Measurements from ENCODE around the gene CFAP97. TPM values are rescaled to one million over a fixed set of nuclear protein-coding genes. Genes with fewer than 3 reads are reported as not detected.

The CFAP97 gene
- total RNA-seq, 1 experiment from 2014 or later: 36.9 TPM

- Mint-ChIP-seq H3K27ac (ENCODE audit: unreplicated experiment) (no peak overlapping the region), H3K4me3 (ENCODE audit: low read depth, unreplicated experiment) (no peak overlapping the region), H3K4me1 (ENCODE audit: low read depth, unreplicated experiment) (peaks cover 3% of the 10 kb centered on the region), H3K36me3 (ENCODE audit: insufficient read depth, unreplicated experiment) (peaks cover 18% of the 10 kb centered on the region), H3K27me3 (ENCODE audit: unreplicated experiment) (no peaks in the 10 kb centered on the region), H3K9me3 (ENCODE audit: low read depth, unreplicated experiment) (no peaks in the 10 kb centered on the region)
- CTCF ChIA-PET: no interaction called here
- intact Hi-C loops (cut with micrococcal nuclease; ENCODE audit: unreplicated experiment): no loop called here
- TF ChIP-seq CTCF (IDR thresholded peaks at IDR 0.05; ENCODE audit: unreplicated experiment): no peak
- no peak for DNase-seq
- no TSS peak for BruUV-seq (replicated peaks)
Observed at GRCh38 chr4:185189606-185190305, 14.0 kb downstream of the CFAP97 start.

GRCh38 chr4:185186769-185187168, 17.0 kb downstream of the CFAP97 start:
- CTCF ChIA-PET: no interaction called here
- no TSS peak for BruUV-seq (replicated peaks)
- Mint-ChIP-seq H3K36me3 (ENCODE audit: insufficient read depth, unreplicated experiment) (peaks cover 19% of the 10 kb centered on the region), H3K27me3 (ENCODE audit: unreplicated experiment) (no peaks in the 10 kb centered on the region), H3K4me1 (ENCODE audit: low read depth, unreplicated experiment) (peaks cover 5% of the 10 kb centered on the region), H3K4me3 (ENCODE audit: low read depth, unreplicated experiment) (no peak overlapping the region), H3K9me3 (ENCODE audit: low read depth, unreplicated experiment) (no peaks in the 10 kb centered on the region), H3K27ac (ENCODE audit: unreplicated experiment) (no peak overlapping the region)
- no peak for DNase-seq
- intact Hi-C loops (cut with micrococcal nuclease; ENCODE audit: unreplicated experiment): no loop called here
- no peak for TF ChIP-seq CTCF (IDR thresholded peaks at IDR 0.05; ENCODE audit: unreplicated experiment)

- peak; percentile 67 for DNase-seq
- peak; percentile 42 for TF ChIP-seq CTCF (IDR thresholded peaks at IDR 0.05; ENCODE audit: unreplicated experiment)
- CTCF ChIA-PET: interaction anchor here (0.7 to 1.8 kb wide), 4 partner anchors 9 to 179 kb away, joined by 3 to 5 read pairs (median 4); no protein-coding TSS in a partner anchor
- Mint-ChIP-seq H3K9me3 (ENCODE audit: low read depth, unreplicated experiment) (no peaks in the 10 kb centered on the region), H3K4me3 (ENCODE audit: low read depth, unreplicated experiment) (no peak overlapping the region), H3K27ac (ENCODE audit: unreplicated experiment) (no peak overlapping the region), H3K27me3 (ENCODE audit: unreplicated experiment) (no peaks in the 10 kb centered on the region), H3K4me1 (ENCODE audit: low read depth, unreplicated experiment) (peaks cover 5% of the 10 kb centered on the region), H3K36me3 (ENCODE audit: insufficient read depth, unreplicated experiment) (peaks cover 9% of the 10 kb centered on the region)
- BruUV-seq (replicated peaks): no TSS peak
- intact Hi-C loops (cut with micrococcal nuclease; ENCODE audit: unreplicated experiment): no loop called here
Observed at GRCh38 chr4:185183622-185184281, 20.0 kb downstream of the CFAP97 start.

GRCh38 chr4:185182239-185182638, 21.6 kb downstream of the CFAP97 start:
- BruUV-seq (replicated peaks): no TSS peak
- no peak overlapping the region for H3K4me3 Mint-ChIP-seq (ENCODE audit: low read depth, unreplicated experiment)
- no peaks in the 10 kb centered on the region for H3K9me3 Mint-ChIP-seq (ENCODE audit: low read depth, unreplicated experiment)
- no peak overlapping the region for H3K27ac Mint-ChIP-seq (ENCODE audit: unreplicated experiment)
- DNase-seq: no peak
- intact Hi-C loops (cut with micrococcal nuclease; ENCODE audit: unreplicated experiment): no loop called here
- CTCF ChIA-PET: no interaction called here
- peaks cover 6% of the 10 kb centered on the region for H3K36me3 Mint-ChIP-seq (ENCODE audit: insufficient read depth, unreplicated experiment)
- TF ChIP-seq CTCF (IDR thresholded peaks at IDR 0.05; ENCODE audit: unreplicated experiment): no peak
- peaks cover 5% of the 10 kb centered on the region for H3K4me1 Mint-ChIP-seq (ENCODE audit: low read depth, unreplicated experiment)
- no peaks in the 10 kb centered on the region for H3K27me3 Mint-ChIP-seq (ENCODE audit: unreplicated experiment)
